WTC11 (cell line): ENCODE results near the gene JMJD8.

Experiments used
- ATF3 ChIP-seq: sonication (generic); formaldehyde crosslinking; conservative IDR thresholded peaks from 2 replicates; pipeline ENCODE4 v1.8.1; 2022; ENCODE audit warnings: mild to moderate bottlenecking, missing genetic modification reagents
- EMX1 ChIP-seq: fragments of 250-450 bp; sonication (Bioruptor Pico); IDR thresholded peaks from 2 replicates; pipeline ENCODE4 v1.8.0; 2021; ENCODE audit warnings: mild to moderate bottlenecking
- ETV6 ChIP-seq: sonication (generic); formaldehyde crosslinking; IDR thresholded peaks from 2 replicates; pipeline ENCODE4 v1.8.1; 2022; ENCODE audit warnings: mild to moderate bottlenecking, missing genetic modification reagents
- MLX ChIP-seq: sonication (generic); formaldehyde crosslinking; IDR thresholded peaks from 2 replicates; pipeline ENCODE4 v1.8.1; 2023; ENCODE audit warnings: mild to moderate bottlenecking, missing genetic modification reagents, moderate library complexity
- MXD4 ChIP-seq: fragments of 250-450 bp; sonication (Bioruptor Pico); IDR thresholded peaks from 2 replicates; pipeline ENCODE4 v1.8.0; 2021; ENCODE audit warnings: mild to moderate bottlenecking, moderate library complexity, borderline replicate concordance
- PREB ChIP-seq: sonication (generic); formaldehyde crosslinking; IDR thresholded peaks from 2 replicates; pipeline ENCODE4 v1.8.1; 2022; ENCODE audit warnings: mild to moderate bottlenecking, missing genetic modification reagents, moderate library complexity, borderline replicate concordance
- ZBTB21 ChIP-seq: sonication (generic); formaldehyde crosslinking; IDR thresholded peaks from 2 replicates; pipeline ENCODE4 v1.8.1; 2023; ENCODE audit warnings: mild to moderate bottlenecking, missing genetic modification reagents, borderline replicate concordance
- TF ChIP-seq, protein P1 (sequence below): sonication (generic); formaldehyde crosslinking; conservative IDR thresholded peaks from 2 replicates; pipeline ENCODE4 v1.8.1; 2023; ENCODE audit warnings: mild to moderate bottlenecking, low read depth, missing genetic modification reagents, moderate library complexity
- TF ChIP-seq, protein P2 (sequence below): fragments of 200-600 bp; IDR thresholded peaks from 2 replicates; pipeline ENCODE4 v1.8.0; 2022; ENCODE audit warnings: antibody characterized with exemption
- TF ChIP-seq, protein P3 (sequence below): sonication (generic); formaldehyde crosslinking; IDR thresholded peaks from 2 replicates; pipeline ENCODE4 v1.8.1; 2023; ENCODE audit warnings: mild to moderate bottlenecking, missing genetic modification reagents, moderate library complexity

- TF ChIP-seq, protein P1, sequence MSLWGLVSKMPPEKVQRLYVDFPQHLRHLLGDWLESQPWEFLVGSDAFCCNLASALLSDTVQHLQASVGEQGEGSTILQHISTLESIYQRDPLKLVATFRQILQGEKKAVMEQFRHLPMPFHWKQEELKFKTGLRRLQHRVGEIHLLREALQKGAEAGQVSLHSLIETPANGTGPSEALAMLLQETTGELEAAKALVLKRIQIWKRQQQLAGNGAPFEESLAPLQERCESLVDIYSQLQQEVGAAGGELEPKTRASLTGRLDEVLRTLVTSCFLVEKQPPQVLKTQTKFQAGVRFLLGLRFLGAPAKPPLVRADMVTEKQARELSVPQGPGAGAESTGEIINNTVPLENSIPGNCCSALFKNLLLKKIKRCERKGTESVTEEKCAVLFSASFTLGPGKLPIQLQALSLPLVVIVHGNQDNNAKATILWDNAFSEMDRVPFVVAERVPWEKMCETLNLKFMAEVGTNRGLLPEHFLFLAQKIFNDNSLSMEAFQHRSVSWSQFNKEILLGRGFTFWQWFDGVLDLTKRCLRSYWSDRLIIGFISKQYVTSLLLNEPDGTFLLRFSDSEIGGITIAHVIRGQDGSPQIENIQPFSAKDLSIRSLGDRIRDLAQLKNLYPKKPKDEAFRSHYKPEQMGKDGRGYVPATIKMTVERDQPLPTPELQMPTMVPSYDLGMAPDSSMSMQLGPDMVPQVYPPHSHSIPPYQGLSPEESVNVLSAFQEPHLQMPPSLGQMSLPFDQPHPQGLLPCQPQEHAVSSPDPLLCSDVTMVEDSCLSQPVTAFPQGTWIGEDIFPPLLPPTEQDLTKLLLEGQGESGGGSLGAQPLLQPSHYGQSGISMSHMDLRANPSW (CRISPR knock-in tag), result no peak
- no peak for TF ChIP-seq MXD4 (CRISPR knock-in tag)
- no peak for TF ChIP-seq EMX1 (CRISPR knock-in tag)
- TF ChIP-seq, protein P2, sequence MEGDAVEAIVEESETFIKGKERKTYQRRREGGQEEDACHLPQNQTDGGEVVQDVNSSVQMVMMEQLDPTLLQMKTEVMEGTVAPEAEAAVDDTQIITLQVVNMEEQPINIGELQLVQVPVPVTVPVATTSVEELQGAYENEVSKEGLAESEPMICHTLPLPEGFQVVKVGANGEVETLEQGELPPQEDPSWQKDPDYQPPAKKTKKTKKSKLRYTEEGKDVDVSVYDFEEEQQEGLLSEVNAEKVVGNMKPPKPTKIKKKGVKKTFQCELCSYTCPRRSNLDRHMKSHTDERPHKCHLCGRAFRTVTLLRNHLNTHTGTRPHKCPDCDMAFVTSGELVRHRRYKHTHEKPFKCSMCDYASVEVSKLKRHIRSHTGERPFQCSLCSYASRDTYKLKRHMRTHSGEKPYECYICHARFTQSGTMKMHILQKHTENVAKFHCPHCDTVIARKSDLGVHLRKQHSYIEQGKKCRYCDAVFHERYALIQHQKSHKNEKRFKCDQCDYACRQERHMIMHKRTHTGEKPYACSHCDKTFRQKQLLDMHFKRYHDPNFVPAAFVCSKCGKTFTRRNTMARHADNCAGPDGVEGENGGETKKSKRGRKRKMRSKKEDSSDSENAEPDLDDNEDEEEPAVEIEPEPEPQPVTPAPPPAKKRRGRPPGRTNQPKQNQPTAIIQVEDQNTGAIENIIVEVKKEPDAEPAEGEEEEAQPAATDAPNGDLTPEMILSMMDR, result no peak
- TF ChIP-seq PREB (CRISPR knock-in tag), result no peak
- TF ChIP-seq ETV6 (CRISPR knock-in tag), result no peak
- TF ChIP-seq, protein P3, sequence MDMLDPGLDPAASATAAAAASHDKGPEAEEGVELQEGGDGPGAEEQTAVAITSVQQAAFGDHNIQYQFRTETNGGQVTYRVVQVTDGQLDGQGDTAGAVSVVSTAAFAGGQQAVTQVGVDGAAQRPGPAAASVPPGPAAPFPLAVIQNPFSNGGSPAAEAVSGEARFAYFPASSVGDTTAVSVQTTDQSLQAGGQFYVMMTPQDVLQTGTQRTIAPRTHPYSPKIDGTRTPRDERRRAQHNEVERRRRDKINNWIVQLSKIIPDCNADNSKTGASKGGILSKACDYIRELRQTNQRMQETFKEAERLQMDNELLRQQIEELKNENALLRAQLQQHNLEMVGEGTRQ (CRISPR knock-in tag), result no peak
- TF ChIP-seq ZBTB21 (CRISPR knock-in tag), result no peak
- TF ChIP-seq ATF3 (CRISPR knock-in tag), result no peak
- TF ChIP-seq MLX (CRISPR knock-in tag), result no peak
Measured at GRCh38 chr16:667113-667779, 16.9 kb downstream of the JMJD8 start.
